SU-DHL-6 (cell line): Measurements from ENCODE around the gene BTBD9.

Experiments
- EZH2phosphoT487 ChIP-seq: fragments of 200-600 bp; sonication (generic), shearing (Covaris generic); conservative IDR thresholded peaks from 2 replicates; pipeline ENCODE4 v1.6.1; 2018; ENCODE audit warnings: mild to moderate bottlenecking, antibody characterized with exemption, low read length, moderate library complexity, mixed read lengths
- TF ChIP-seq, protein P1 (sequence below): fragments of 200-600 bp; sonication (generic); IDR thresholded peaks from one replicate; pipeline ENCODE4 v1.5.1; 2017; ENCODE audit warnings: antibody characterized with exemption, mild to moderate bottlenecking, low read length, moderate library complexity; ENCODE audit not compliant: insufficient read depth, poor library complexity, severe bottlenecking

DNA sequence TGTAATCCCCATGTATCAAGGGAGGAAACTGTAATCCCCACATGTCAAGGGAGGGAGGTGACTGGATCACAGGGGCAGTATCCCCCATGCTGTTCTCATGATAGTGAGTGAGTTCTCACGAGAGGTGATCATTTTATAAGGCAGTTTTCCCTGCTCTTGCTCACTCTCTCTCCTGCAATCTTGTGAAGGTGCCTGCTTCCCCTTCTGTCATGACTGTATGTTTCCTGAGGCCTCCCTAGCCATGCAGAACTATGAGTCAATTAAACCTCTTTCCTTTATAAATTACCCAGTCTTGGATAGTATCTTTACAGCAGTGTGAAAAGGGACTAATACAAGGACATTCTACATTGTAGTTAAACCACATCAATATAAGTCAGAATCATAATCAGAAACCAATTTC lies 112.4 kb downstream of the BTBD9 start:
- TF ChIP-seq, protein P1, sequence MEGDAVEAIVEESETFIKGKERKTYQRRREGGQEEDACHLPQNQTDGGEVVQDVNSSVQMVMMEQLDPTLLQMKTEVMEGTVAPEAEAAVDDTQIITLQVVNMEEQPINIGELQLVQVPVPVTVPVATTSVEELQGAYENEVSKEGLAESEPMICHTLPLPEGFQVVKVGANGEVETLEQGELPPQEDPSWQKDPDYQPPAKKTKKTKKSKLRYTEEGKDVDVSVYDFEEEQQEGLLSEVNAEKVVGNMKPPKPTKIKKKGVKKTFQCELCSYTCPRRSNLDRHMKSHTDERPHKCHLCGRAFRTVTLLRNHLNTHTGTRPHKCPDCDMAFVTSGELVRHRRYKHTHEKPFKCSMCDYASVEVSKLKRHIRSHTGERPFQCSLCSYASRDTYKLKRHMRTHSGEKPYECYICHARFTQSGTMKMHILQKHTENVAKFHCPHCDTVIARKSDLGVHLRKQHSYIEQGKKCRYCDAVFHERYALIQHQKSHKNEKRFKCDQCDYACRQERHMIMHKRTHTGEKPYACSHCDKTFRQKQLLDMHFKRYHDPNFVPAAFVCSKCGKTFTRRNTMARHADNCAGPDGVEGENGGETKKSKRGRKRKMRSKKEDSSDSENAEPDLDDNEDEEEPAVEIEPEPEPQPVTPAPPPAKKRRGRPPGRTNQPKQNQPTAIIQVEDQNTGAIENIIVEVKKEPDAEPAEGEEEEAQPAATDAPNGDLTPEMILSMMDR: no peak
- TF ChIP-seq EZH2phosphoT487: no peak
